K562 (cell line): Measurements from ENCODE around the gene TNIP2. TPM values are rescaled to one million over a fixed set of nuclear protein-coding genes. Genes with fewer than 3 reads are reported as not detected.

ENCODE experiments used
- ATAC-seq: fragments of 200-7000 bp; cut with Tn5 transposase; 3 replicates; pipeline ENCODE4 v1.9.1; 2020; ENCODE audit warnings: moderate library complexity
- BruUV-seq: library from RNA; stranded (reverse); fragments of 400-500 nt; replicated peaks from 2 replicates; lab custom pipeline; 2021; lab: Mats Ljungman, UMichigan
- CTCF ChIA-PET: fragments of 300-600 bp; formaldehyde crosslinking; extraction: SDS; loops from one replicate; lab custom pipeline; 2021; ENCODE audit warnings: low intra/inter-chr PET ratio; lab: Yijun Ruan, JAX
- POLR2A ChIA-PET: fragments of 300-600, 350-650 bp; sonication (Branson Sonifier 250); formaldehyde crosslinking; extraction: SDS; loops from one replicate; lab custom pipeline; 2021; ENCODE audit warnings: antibody characterized with exemption, inconsistent platforms; lab: Yijun Ruan, JAX
- DNase-seq, 4 experiments: peaks; one replicate each; pipeline versions ENCODE4 v3.0.0 to v3.0.0-alpha.2; 2011 to 2018; ENCODE audit warnings: low spot score in 3 of 4, mixed read lengths in 3 of 4; ENCODE audit errors: extremely low read depth in 1 of 4
- FAIRE-seq: peaks from 2 replicates; lab custom pipeline; 2011; peaks lifted over from hg19 to GRCh38; lab: Jason Lieb, UNC
- H2AFZ ChIP-seq: 2 replicates; pipeline ENCODE4 v1.6.0; 2011; ENCODE audit warnings: low read depth, low read length, control low read depth, inconsistent platforms
- H3K27ac ChIP-seq: fragments of 200-600 bp; 3 replicates; pipeline ENCODE4 v1.8.0; 2011; ENCODE audit warnings: low read depth, mild to moderate bottlenecking, control low read depth, inconsistent platforms, low read length, moderate library complexity, mixed read lengths; ENCODE audit errors: extremely low read depth
- H3K27me3 ChIP-seq, 2 experiments: fragments of 300-600 bp in 1 of 2; 2 replicates in 1 of 2; 3 replicates in 1 of 2; pipeline versions ENCODE4 v1.6.0 to v1.8.0; 2011; ENCODE audit warnings: inconsistent platforms in 2 of 2, low read length in 2 of 2, mild to moderate bottlenecking in 1 of 2, mixed read lengths in 1 of 2, moderate library complexity in 1 of 2; ENCODE audit not compliant: control insufficient read depth in 2 of 2, insufficient read depth in 2 of 2
- H3K36me3 ChIP-seq: fragments of 300-600 bp; 3 replicates; pipeline ENCODE4 v1.8.0; 2011; ENCODE audit warnings: mild to moderate bottlenecking, low read length, inconsistent platforms; ENCODE audit not compliant: control insufficient read depth, insufficient read depth
- H3K4me1 ChIP-seq, 2 experiments: fragments of 200-600 bp in 1 of 2; replicated peaks in 1 of 2; 2 replicates in 1 of 2; 3 replicates in 1 of 2; pipeline versions ENCODE4 v1.5.1 to v1.8.0; 2011; ENCODE audit warnings: inconsistent platforms in 2 of 2, low read length in 2 of 2, mild to moderate bottlenecking in 1 of 2, mixed read lengths in 1 of 2, moderate library complexity in 1 of 2; ENCODE audit not compliant: control insufficient read depth in 2 of 2, insufficient read depth in 2 of 2
- H3K4me2 ChIP-seq: 2 replicates; pipeline ENCODE4 v1.6.1; 2011; ENCODE audit warnings: low read length, control low read depth, inconsistent platforms, mixed read lengths; ENCODE audit not compliant: insufficient read depth
- H3K4me3 ChIP-seq: fragments of 200-600 bp; sonication (generic), shearing (Covaris generic); 2 replicates; pipeline ENCODE4 v1.5.1; 2016; ENCODE audit warnings: control low read depth, inconsistent platforms
- H3K79me2 ChIP-seq: fragments of 200-600 bp; 3 replicates; pipeline ENCODE4 v1.8.0; 2011; ENCODE audit warnings: low read length, inconsistent platforms; ENCODE audit not compliant: control insufficient read depth, insufficient read depth
- H3K9ac ChIP-seq, 2 experiments: 2 replicates each; pipeline versions ENCODE4 v1.6.0 to v1.6.1; 2011; ENCODE audit warnings: low read depth in 2 of 2, low read length in 2 of 2, control low read depth in 1 of 2, inconsistent platforms in 1 of 2, mild to moderate bottlenecking in 1 of 2, mixed read lengths in 1 of 2; ENCODE audit not compliant: insufficient read depth in 1 of 2
- H3K9me1 ChIP-seq: one replicate; pipeline ENCODE4 v1.6.0; 2011; ENCODE audit warnings: inconsistent platforms, mild to moderate bottlenecking, low read length, moderate library complexity; ENCODE audit not compliant: control insufficient read depth, insufficient read depth
- H3K9me3 ChIP-seq: replicated peaks from 2 replicates; pipeline ENCODE4 v1.5.1; 2011; ENCODE audit warnings: low read depth, low read length, inconsistent platforms; ENCODE audit not compliant: control insufficient read depth, insufficient read depth
- H4K20me1 ChIP-seq: replicated peaks from 2 replicates; pipeline ENCODE4 v1.6.1; 2011; ENCODE audit warnings: low read length, inconsistent platforms, mixed read lengths; ENCODE audit not compliant: control insufficient read depth, insufficient read depth
- MAX ChIP-seq: sonication (generic); formaldehyde crosslinking; IDR thresholded peaks from 2 replicates; pipeline ENCODE4 v1.9.0; 2022; ENCODE audit warnings: mild to moderate bottlenecking, missing genetic modification reagents
- NR4A1 ChIP-seq, 2 experiments: fragments of 250-450 bp in 1 of 2; fragments of 450-650 bp in 1 of 2; sonication (Bioruptor Pico) in 1 of 2; IDR thresholded peaks; 2 replicates each; pipeline versions ENCODE4 v1.4.0 to v1.6.1; 2016 to 2020; ENCODE audit warnings: mild to moderate bottlenecking in 2 of 2, missing compliant biosample characterization in 1 of 2, missing genetic modification characterization in 1 of 2, moderate library complexity in 1 of 2
- ZNF431 ChIP-seq: sonication (generic); formaldehyde crosslinking; IDR thresholded peaks from 2 replicates; pipeline ENCODE4 v1.8.0; 2022; ENCODE audit warnings: mild to moderate bottlenecking, missing genetic modification reagents
- WGBS: fragments of 100-300 bp; shearing (Covaris generic); methylation state at CpG from one replicate; pipeline ENCODE4 v1.1.6; 2016; ENCODE audit warnings: low coverage, mixed read lengths; ENCODE audit not compliant: insufficient coverage; ENCODE audit errors: missing lambda C conversion rate; 5-methylcytosine and 5-hydroxymethylcytosine counted together
- in situ Hi-C: fragments of 300-500 bp; cut with MboI; formaldehyde crosslinking; loops from 4 replicates; pipeline ENCODE4 v1.15.0; 2018; ENCODE audit warnings: inconsistent platforms, mixed read lengths
- intact Hi-C: fragments of 100-400 bp; cut with micrococcal nuclease; formaldehyde crosslinking; loops from 2 replicates; pipeline ENCODE4 v1.14.2; 2022
- polyA plus RNA-seq, 8 experiments: library from polyadenylated mRNA; depleted of rRNA in 4 of 8; stranded (reverse) in 5 of 8; unstranded in 3 of 8; fragments of >200 nt; fragmentation: Nextera tagmentation in 2 of 8; fragmentation: Illumina TruSeq in 1 of 8; extraction: Ambion mirVana in 2 of 8; extraction: Trizol in 1 of 8; gene quantifications; 2 replicates each; pipeline versions ENCODE4 v1.2.1 to v1.2.3, GENCODE V29; 2011 to 2014; ENCODE audit warnings: inconsistent platforms in 1 of 8, missing spikeins in 1 of 8
- total RNA-seq, 7 experiments: library from RNA; depleted of rRNA in 6 of 7; stranded (reverse); fragments of >200 nt in 6 of 7; fragmentation: Illumina TruSeq in 2 of 7; extraction: Trizol in 2 of 7; gene quantifications; 2 replicates each; pipeline versions ENCODE4 v1.2.1 to v1.2.3, GENCODE V29; 2011 to 2021; ENCODE audit warnings: low replicate concordance in 1 of 7
- TF ChIP-seq, protein P1 (sequence below), 3 experiments: IDR thresholded peaks in 2 of 3; conservative IDR thresholded peaks in 1 of 3; 2 replicates each; pipeline ENCODE4 v1.5.1; 2011 to 2012; ENCODE audit warnings: low read length in 3 of 3, mild to moderate bottlenecking in 3 of 3, control low read depth in 2 of 3, improper control_type of control experiment in 1 of 3, inconsistent platforms in 1 of 3, low read depth in 1 of 3, mixed read lengths in 1 of 3, moderate library complexity in 1 of 3; ENCODE audit not compliant: insufficient read depth in 2 of 3

Gene TNIP2
- total and polyA plus RNA-seq, 9 of the 15 experiments (the other 6 are each of a cell fraction or from before 2014, with no cell fraction given) = 0.61 to 42.6 (median 19.5) TPM

GRCh38 chr4:2771264-2771663 lies 15.1 kb upstream of the TNIP2 start:
- CTCF ChIA-PET = no interaction called here
- in situ Hi-C loops = no loop called here

DNA sequence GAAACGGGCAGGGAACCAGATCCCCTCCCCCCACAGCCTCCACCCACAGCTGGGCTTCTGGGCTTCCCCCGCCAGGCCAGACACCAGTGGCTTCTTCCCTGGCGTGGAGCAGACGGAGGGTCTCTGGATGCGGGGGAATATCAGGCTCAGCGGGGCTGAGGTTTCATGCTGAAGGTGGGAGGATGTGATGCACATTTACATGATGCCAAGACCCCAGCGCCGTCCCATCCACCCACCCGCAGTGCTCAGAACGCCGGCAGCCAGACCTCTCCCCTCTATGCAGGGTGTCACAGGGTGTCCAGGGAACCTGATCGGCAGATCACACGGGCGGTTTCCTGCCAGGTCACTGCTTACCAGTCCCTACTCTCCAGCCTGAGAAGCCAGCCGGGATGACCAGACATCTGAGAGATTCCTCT lies 12.8 kb upstream of the TNIP2 start:
- CTCF ChIA-PET = no interaction called here
- Histone ChIP-seq H3K27me3 (no peaks in the 10 kb centered on the region), H4K20me1 (no peaks in the 10 kb centered on the region), H3K4me3 (no peak overlapping the region), H2AFZ (0 out of 2 replicates have a peak overlapping the region, but pooled peaks have one; percentile 7), H3K9ac (peak overlapping the region in 1 of 2 experiments; percentile 33; a peak in 1 of 4 replicates), H3K27ac (no peak overlapping the region), H3K4me1 (peaks cover 5 to 20% of the 10 kb centered on the region in 2 experiments), H3K9me1 (no peaks in the 10 kb centered on the region), H3K79me2 (no peaks in the 10 kb centered on the region), H3K36me3 (no peaks in the 10 kb centered on the region), H3K4me2 (no peak overlapping the region), H3K9me3 (no peaks in the 10 kb centered on the region; the same call in 1 of the 2 replicates)
- ATAC-seq = no peak
- intact Hi-C loops (no loop called here), in situ Hi-C loops (no loop called here)
- DNase-seq = no peak
- TF ChIP-seq, protein P1, sequence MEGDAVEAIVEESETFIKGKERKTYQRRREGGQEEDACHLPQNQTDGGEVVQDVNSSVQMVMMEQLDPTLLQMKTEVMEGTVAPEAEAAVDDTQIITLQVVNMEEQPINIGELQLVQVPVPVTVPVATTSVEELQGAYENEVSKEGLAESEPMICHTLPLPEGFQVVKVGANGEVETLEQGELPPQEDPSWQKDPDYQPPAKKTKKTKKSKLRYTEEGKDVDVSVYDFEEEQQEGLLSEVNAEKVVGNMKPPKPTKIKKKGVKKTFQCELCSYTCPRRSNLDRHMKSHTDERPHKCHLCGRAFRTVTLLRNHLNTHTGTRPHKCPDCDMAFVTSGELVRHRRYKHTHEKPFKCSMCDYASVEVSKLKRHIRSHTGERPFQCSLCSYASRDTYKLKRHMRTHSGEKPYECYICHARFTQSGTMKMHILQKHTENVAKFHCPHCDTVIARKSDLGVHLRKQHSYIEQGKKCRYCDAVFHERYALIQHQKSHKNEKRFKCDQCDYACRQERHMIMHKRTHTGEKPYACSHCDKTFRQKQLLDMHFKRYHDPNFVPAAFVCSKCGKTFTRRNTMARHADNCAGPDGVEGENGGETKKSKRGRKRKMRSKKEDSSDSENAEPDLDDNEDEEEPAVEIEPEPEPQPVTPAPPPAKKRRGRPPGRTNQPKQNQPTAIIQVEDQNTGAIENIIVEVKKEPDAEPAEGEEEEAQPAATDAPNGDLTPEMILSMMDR (IDR thresholded peaks at IDR 0.05 in 2 of 3, conservative IDR thresholded peaks at IDR 0.05 in 1 of 3; ENCODE audit: insufficient read depth in 2 of 3, low read depth in 1 of 3, low read length in 3 of 3) = no peak
- 0 out of 2 replicates have a peak, but pooled peaks have one; percentile 17 for TF ChIP-seq MAX
- FAIRE-seq = no peak
- no TSS peak for BruUV-seq
- POLR2A ChIA-PET = no interaction called here
- WGBS = 37% methylated on average over 12 of the region's 15 CpGs

More at GRCh38 chr4:2771264-2771663, 15.1 kb upstream of the TNIP2 start:
- no peaks in the 10 kb centered on the region for H4K20me1 ChIP-seq
- H3K27me3 ChIP-seq = no peaks in the 10 kb centered on the region
- no TSS peak for BruUV-seq
- FAIRE-seq (no peak), DNase-seq (no peak), ATAC-seq (no peak)
- H3K4me3 ChIP-seq = no peak overlapping the region
- peaks cover 5 to 14% of the 10 kb centered on the region in 2 experiments for H3K4me1 ChIP-seq
- WGBS = 43% methylated on average over 3 of the region's 3 CpGs
- no peaks in the 10 kb centered on the region for H3K36me3 ChIP-seq
- no peak overlapping the region for H3K9ac ChIP-seq
- POLR2A ChIA-PET = no interaction called here
- no peak overlapping the region for H3K27ac ChIP-seq
- intact Hi-C loops = no loop called here
- H3K9me1 ChIP-seq = no peaks in the 10 kb centered on the region
- H3K79me2 ChIP-seq = no peaks in the 10 kb centered on the region
- no peaks in the 10 kb centered on the region; the same call in 1 of the 2 replicates for H3K9me3 ChIP-seq
- TF ChIP-seq NR4A1 (CRISPR knock-in tag; IDR thresholded peaks at IDR 0.05) (no peak), NR4A1 (tag; IDR thresholded peaks at IDR 0.05) (no peak), ZNF431 (CRISPR knock-in tag) (0 out of 2 replicates have a peak, but pooled peaks have one; percentile 26)
- peak overlapping the region; percentile 89 for H2AFZ ChIP-seq
- no peak overlapping the region for H3K4me2 ChIP-seq
